Lung (tissue), 12 donors: Measurements from ENCODE around the gene TMEM45B. TPM values are rescaled to one million over a fixed set of nuclear protein-coding genes. Genes with fewer than 3 reads are reported as not detected.
"Not testable (repeated sequence)": the region's sequence is repeated elsewhere in the genome, so short reads cannot be mapped to it uniquely, and the experiment has no call there.

Source experiments
- ATAC-seq: fragments of 200-7000 bp; cut with Tn5 transposase; one replicate; pipeline ENCODE4 v1.9.1; 2020; ENCODE audit warnings: moderate number of reproducible peaks; ENCODE audit not compliant: insufficient read depth, low FRiP score
- DNase-seq, 3 donors: peaks; one replicate each; pipeline ENCODE4 v3.0.0-alpha.2; 2013 to 2017
- H3K27ac ChIP-seq, 2 donors: one replicate each; pipeline ENCODE4 v1.5.1; 2013; ENCODE audit warnings: mild to moderate bottlenecking in 2 of 2, moderate library complexity in 2 of 2, control low read depth in 1 of 2, inconsistent platforms in 1 of 2, low read depth in 1 of 2, low read length in 1 of 2
- H3K27me3 ChIP-seq, 3 donors: one replicate each; pipeline ENCODE4 v1.5.1; 2013; ENCODE audit warnings: low read length in 2 of 3; ENCODE audit not compliant: control insufficient read depth in 3 of 3, insufficient read depth in 3 of 3
- H3K36me3 ChIP-seq, 4 donors: one replicate each; pipeline ENCODE4 v1.5.1; 2013; ENCODE audit warnings: low read length in 4 of 4, mild to moderate bottlenecking in 1 of 4, moderate library complexity in 1 of 4; ENCODE audit not compliant: control insufficient read depth in 4 of 4, insufficient read depth in 4 of 4
- H3K4me1 ChIP-seq, 5 donors: one replicate each; pipeline ENCODE4 v1.5.1; 2013; ENCODE audit warnings: low read length in 5 of 5, mild to moderate bottlenecking in 2 of 5, moderate library complexity in 1 of 5; ENCODE audit not compliant: control insufficient read depth in 5 of 5, insufficient read depth in 5 of 5
- H3K4me3 ChIP-seq: one replicate; pipeline ENCODE4 v1.5.1; 2013; ENCODE audit warnings: mild to moderate bottlenecking, control low read depth, moderate library complexity
- H3K9ac ChIP-seq, 2 donors: one replicate each; pipeline ENCODE4 v1.5.1; 2013; ENCODE audit warnings: low read length in 2 of 2, control low read depth in 1 of 2; ENCODE audit not compliant: insufficient read depth in 1 of 2
- H3K9me3 ChIP-seq, 4 donors: one replicate each; pipeline ENCODE4 v1.5.1; 2013; ENCODE audit warnings: low read length in 3 of 4, mild to moderate bottlenecking in 1 of 4, moderate library complexity in 1 of 4; ENCODE audit not compliant: control insufficient read depth in 4 of 4, insufficient read depth in 3 of 4
- CTCF ChIP-seq: IDR thresholded peaks from 2 replicates; pipeline ENCODE4 v1.5.1; 2012; ENCODE audit warnings: mild to moderate bottlenecking; ENCODE audit errors: control extremely low read depth, extremely low read depth
- WGBS, 2 donors: extraction: QIAGEN DNeasy Blood & Tissue Kit; methylation state at CpG; one replicate each; pipeline ENCODE4 v1.1.7; 2013; 5-methylcytosine and 5-hydroxymethylcytosine counted together
- polyA plus RNA-seq, 2 donors: library from polyadenylated mRNA; stranded (reverse); fragments of 200-250 nt; gene quantifications; one replicate each; pipeline ENCODE4 v1.2.1, GENCODE V29; 2013
- total RNA-seq, 2 donors: library from RNA; depleted of rRNA in 1 of 2; stranded (reverse); fragments of >200 nt in 1 of 2; gene quantifications; one replicate each; pipeline ENCODE4 v1.2.1, GENCODE V29; 2014 to 2021
- donor health status: control.
- donor health status: control.
- donor health status: Bipolar disorder and iron deficiency.
- donor health status: healthy.
- donor health status: DM: yes; HTN: yes; CAD: no.

The TMEM45B gene
- total and polyA plus RNA-seq, 4 donors = 11.6 to 20.5 (median 16.0) TPM

GRCh38 chr11:129800655-129801054, 15.0 kb upstream of the TMEM45B start:
- peaks cover 0 to 2% (median under 1%) of the 10 kb centered on the region in 4 donors for H3K9me3 ChIP-seq
- TF ChIP-seq CTCF = no peak
- ATAC-seq (no peak), DNase-seq (no peak)
- no peaks in the 10 kb centered on the region for H3K4me1 ChIP-seq
- H3K27ac ChIP-seq = no peak overlapping the region
- no peak overlapping the region for H3K4me3 ChIP-seq
- no peaks in the 10 kb centered on the region for H3K27me3 ChIP-seq
- no peaks in the 10 kb centered on the region for H3K36me3 ChIP-seq
- no peak overlapping the region for H3K9ac ChIP-seq

- Histone ChIP-seq H3K4me1 (no peaks in the 10 kb centered on the region), H3K9ac (no peak overlapping the region), H3K9me3 (peaks cover 0 to 2% (median 0%) of the 10 kb centered on the region in 4 donors), H3K27me3 (no peaks in the 10 kb centered on the region), H3K4me3 (no peak overlapping the region), H3K27ac (no peak overlapping the region), H3K36me3 (no peaks in the 10 kb centered on the region)
- TF ChIP-seq CTCF = no peak
- DNase-seq (no peak), ATAC-seq (no peak)
- 88 to 90% methylated on average over 4 of the region's 4 CpGs for WGBS, 2 donors
Measured at GRCh38 chr11:129803533-129803932, 12.1 kb upstream of the TMEM45B start.

- Histone ChIP-seq H3K4me3 (no peak overlapping the region), H3K4me1 (no peaks in the 10 kb centered on the region), H3K27ac (no peak overlapping the region), H3K27me3 (no peaks in the 10 kb centered on the region), H3K36me3 (no peaks in the 10 kb centered on the region), H3K9me3 (peaks cover 0 to 2% (median 0%) of the 10 kb centered on the region in 4 donors), H3K9ac (no peak overlapping the region)
- DNase-seq = no peak
- 69 to 70% methylated on average over 3 of the region's 3 CpGs for WGBS, 2 donors
- TF ChIP-seq CTCF = no peak
- ATAC-seq = no peak
Measured at GRCh38 chr11:129804012-129804411, 11.6 kb upstream of the TMEM45B start.

- not testable (repeated sequence) for H3K9me3 ChIP-seq, H3K4me3 ChIP-seq, H3K27me3 ChIP-seq, H3K4me1 ChIP-seq, ATAC-seq, H3K9ac ChIP-seq, H3K27ac ChIP-seq, H3K36me3 ChIP-seq, DNase-seq
- WGBS, 2 donors = 94 to 100% methylated on average over 2 of the region's 2 CpGs
Measured at GRCh38 chr11:129808241-129808640, 7.4 kb upstream of the TMEM45B start.
